Type B pancreatic cell (in vitro differentiated cells): Measurements from ENCODE around the gene RIMBP2. TPM values are rescaled to one million over a fixed set of nuclear protein-coding genes. Genes with fewer than 3 reads are reported as not detected.
"Not testable (repeated sequence)": the region's sequence is repeated elsewhere in the genome, so short reads cannot be mapped to it uniquely, and the experiment has no call there.

Experiments used
- DNase-seq: peaks from one replicate; pipeline ENCODE4 v3.0.0; 2021; ENCODE audit warnings: mixed read lengths; ENCODE audit not compliant: unreplicated experiment; ENCODE audit errors: extremely low spot score
- H3K27ac Mint-ChIP-seq: 2 replicates; pipeline ENCODE4 v1.8.0; 2021; ENCODE audit warnings: mild to moderate bottlenecking, mixed read lengths
- H3K27me3 Mint-ChIP-seq: 2 replicates; pipeline ENCODE4 v1.8.0; 2021; ENCODE audit warnings: mixed read lengths
- H3K36me3 Mint-ChIP-seq: 2 replicates; pipeline ENCODE4 v1.8.0; 2021; ENCODE audit warnings: mixed read lengths
- H3K4me1 Mint-ChIP-seq: one replicate; pipeline ENCODE4 v1.8.0; 2021; ENCODE audit warnings: mixed read lengths; ENCODE audit not compliant: unreplicated experiment
- H3K4me3 Mint-ChIP-seq: 2 replicates; pipeline ENCODE4 v1.8.0; 2021; ENCODE audit warnings: mild to moderate bottlenecking, mixed read lengths
- H3K9me3 Mint-ChIP-seq: 2 replicates; pipeline ENCODE4 v1.8.0; 2021; ENCODE audit warnings: mixed read lengths
- CTCF ChIP-seq: fragments of 200-600 bp; sonication (generic); conservative IDR thresholded peaks from 2 replicates; pipeline ENCODE4 v1.5.0; 2021; ENCODE audit warnings: antibody characterized with exemption, mild to moderate bottlenecking
- total RNA-seq: library from RNA; stranded (reverse); gene quantifications from 2 replicates; pipeline ENCODE4 v1.2.1, GENCODE V29; 2021; ENCODE audit warnings: low replicate concordance

Gene RIMBP2
- total RNA-seq, 1 donor from 2014 or later = 23.7 TPM

DNA sequence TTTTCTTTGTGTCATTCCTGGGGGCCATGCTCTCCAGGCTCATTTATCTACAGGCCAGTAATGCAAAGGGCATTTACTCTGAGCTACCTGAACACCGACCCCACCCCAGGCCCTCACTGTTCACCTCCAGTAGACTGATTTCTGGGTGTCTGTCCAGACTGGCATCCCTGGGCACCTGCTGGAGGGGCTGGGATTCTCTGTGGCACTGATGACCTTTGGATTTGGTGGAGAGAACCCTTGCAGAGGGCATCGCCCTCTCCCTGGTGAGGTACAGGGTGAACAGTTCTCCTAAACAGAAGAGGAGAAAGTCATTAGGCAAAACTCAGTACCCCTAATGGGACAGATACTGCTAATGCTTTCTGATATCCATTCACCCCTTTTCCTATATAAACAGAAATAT, 27.1 kb upstream of the RIMBP2 start:
- H3K27me3 Mint-ChIP-seq = peaks cover 4% of the 10 kb centered on the region
- no peak for TF ChIP-seq CTCF
- H3K9me3 Mint-ChIP-seq = peaks cover 6% of the 10 kb centered on the region
- no peak overlapping the region for H3K27ac Mint-ChIP-seq
- no peak overlapping the region for H3K4me3 Mint-ChIP-seq
- peaks cover 6% of the 10 kb centered on the region for H3K4me1 Mint-ChIP-seq
- H3K36me3 Mint-ChIP-seq = no peaks in the 10 kb centered on the region
- no peak for DNase-seq

DNA sequence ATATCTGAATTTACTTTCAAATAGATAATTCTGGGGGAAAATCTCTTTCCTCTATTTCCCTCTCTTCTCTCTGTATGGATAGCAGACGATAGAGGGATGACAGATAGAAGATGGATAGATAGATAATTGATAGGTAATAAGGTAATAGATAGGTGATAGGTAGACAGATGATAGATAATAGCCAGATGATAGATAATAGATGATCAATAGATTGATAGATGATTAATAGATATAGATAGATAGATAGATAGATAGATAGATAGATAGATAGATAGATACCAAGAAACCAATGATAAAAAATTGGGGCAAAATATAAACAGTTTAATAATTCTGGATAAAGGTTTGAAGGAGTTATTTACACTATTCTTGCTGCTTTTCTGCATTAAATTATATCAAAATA, 26.6 kb upstream of the RIMBP2 start:
- no peak for DNase-seq
- Mint-ChIP-seq H3K4me1 (peaks cover 2% of the 10 kb centered on the region), H3K36me3 (no peaks in the 10 kb centered on the region), H3K4me3 (no peak overlapping the region), H3K9me3 (peaks cover 6% of the 10 kb centered on the region), H3K27me3 (peaks cover 4% of the 10 kb centered on the region), H3K27ac (no peak overlapping the region)
- TF ChIP-seq CTCF = no peak

DNA sequence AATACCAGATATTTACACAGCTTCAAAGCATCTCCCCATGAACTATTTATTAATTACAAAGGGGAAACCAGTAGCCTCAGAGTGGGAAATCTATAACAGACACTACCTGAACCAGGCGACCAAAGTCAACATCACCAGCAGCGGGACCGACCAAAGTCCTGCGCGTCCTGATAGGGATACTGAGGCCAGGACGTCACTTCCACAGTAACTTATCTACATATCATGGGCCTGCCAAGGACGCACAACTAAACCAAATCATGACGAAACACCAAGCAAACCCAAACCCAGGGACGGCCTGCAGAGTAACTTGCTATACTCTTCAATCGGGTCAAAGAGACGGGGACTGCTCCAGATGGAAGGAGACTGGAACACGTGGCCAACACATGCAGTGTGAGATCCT, 26.0 kb upstream of the RIMBP2 start:
- Mint-ChIP-seq H3K4me1 (no peaks in the 10 kb centered on the region), H3K36me3 (no peaks in the 10 kb centered on the region), H3K4me3 (no peak overlapping the region), H3K9me3 (peaks cover 6% of the 10 kb centered on the region), H3K27ac (no peak overlapping the region), H3K27me3 (peaks cover 10% of the 10 kb centered on the region)
- TF ChIP-seq CTCF = no peak
- no peak for DNase-seq

DNA sequence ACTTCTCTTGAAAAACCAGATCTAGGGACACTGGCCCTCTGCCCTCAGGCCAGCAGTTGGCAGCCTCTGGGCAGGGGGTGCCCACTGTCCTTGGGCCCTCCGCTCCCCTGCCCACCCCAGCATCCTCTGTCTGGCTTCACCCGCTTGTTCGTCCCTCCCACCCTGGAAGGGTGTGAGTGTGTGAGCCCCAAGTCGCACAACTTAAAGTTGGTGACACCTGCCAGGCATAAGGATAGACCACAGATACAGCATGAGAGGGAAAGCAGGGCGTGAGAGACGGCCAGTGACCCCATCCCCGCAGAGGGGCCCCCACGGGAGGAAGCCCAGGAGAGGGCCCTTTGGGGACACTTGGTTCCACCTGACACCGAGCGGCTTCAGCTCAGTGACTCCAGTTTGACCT, 23.5 kb upstream of the RIMBP2 start:
- H3K27me3 Mint-ChIP-seq = peaks cover 11% of the 10 kb centered on the region
- DNase-seq = no peak
- TF ChIP-seq CTCF = no peak
- H3K27ac Mint-ChIP-seq = no peak overlapping the region
- no peaks in the 10 kb centered on the region for H3K36me3 Mint-ChIP-seq
- H3K4me3 Mint-ChIP-seq = no peak overlapping the region
- peaks cover 6% of the 10 kb centered on the region for H3K9me3 Mint-ChIP-seq
- no peaks in the 10 kb centered on the region for H3K4me1 Mint-ChIP-seq

GRCh38 chr12:130738403-130738802, 22.3 kb upstream of the RIMBP2 start:
- H3K27me3 Mint-ChIP-seq = peaks cover 16% of the 10 kb centered on the region
- H3K27ac Mint-ChIP-seq, H3K4me1 Mint-ChIP-seq, H3K9me3 Mint-ChIP-seq, H3K4me3 Mint-ChIP-seq, DNase-seq, H3K36me3 Mint-ChIP-seq: not testable (repeated sequence)

- no peaks in the 10 kb centered on the region for H3K4me1 Mint-ChIP-seq
- DNase-seq = no peak
- peaks cover 17% of the 10 kb centered on the region for H3K27me3 Mint-ChIP-seq
- no peak overlapping the region for H3K27ac Mint-ChIP-seq
- no peaks in the 10 kb centered on the region for H3K36me3 Mint-ChIP-seq
- H3K4me3 Mint-ChIP-seq = no peak overlapping the region
- peaks cover 6% of the 10 kb centered on the region for H3K9me3 Mint-ChIP-seq
- no peak for TF ChIP-seq CTCF
Observed at GRCh38 chr12:130737731-130738130, 21.6 kb upstream of the RIMBP2 start.
